Measurements from ENCODE around the gene MBD4. TPM values are rescaled to one million over a fixed set of nuclear protein-coding genes. Genes with fewer than 3 reads are reported as not detected.

The MBD4 gene
- total and polyA plus RNA-seq, 7 experiments from 2014 or later = 37.9 to 56.6 (median 46.9) TPM

GRCh38 chr3:129403450-129403849 is 36.3 kb downstream of the MBD4 start:
- Mint-ChIP-seq H3K27me3 (no peaks in the 10 kb centered on the region), H3K27ac (no peak overlapping the region), H3K4me3 (no peak overlapping the region), H3K9me3 (peaks cover 0 to 1% (median 0%) of the 10 kb centered on the region in 11 donors), H3K4me1 (peaks cover 6 to 13% (median 9%) of the 10 kb centered on the region in 7 donors), H3K36me3 (no peaks in the 10 kb centered on the region)
- H3K9me3 ChIP-seq (ENCODE audit: control insufficient read depth in 2 of 3, low read length in 3 of 3) = no peaks in the 10 kb centered on the region
- intact Hi-C loops (cut with micrococcal nuclease) = no loop called here
- H3K4me1 ChIP-seq (ENCODE audit: control insufficient read depth in 2 of 2, insufficient read depth in 2 of 2, low read length in 2 of 2) = peaks cover 3% of the 10 kb centered on the region in 2 donors
- ATAC-seq (no peak), DNase-seq (no peak)
- H3K27me3 ChIP-seq (ENCODE audit: control insufficient read depth in 2 of 2, insufficient read depth in 2 of 2, low read length in 2 of 2) = no peaks in the 10 kb centered on the region
- H3K4me3 ChIP-seq (ENCODE audit: low read length) = no peak overlapping the region
- CTCF ChIA-PET = interaction anchor here (0.6 to 1.4 kb wide), 2 partner anchors 20 to 431 kb away, joined by 3 read pairs; no protein-coding TSS in a partner anchor
- no peak overlapping the region for H3K27ac ChIP-seq (ENCODE audit: low read depth, low read length)
- peaks cover 0 to 4% (median 0%) of the 10 kb centered on the region in 3 experiments for H3K36me3 ChIP-seq (ENCODE audit: control insufficient read depth in 2 of 3, insufficient read depth in 3 of 3, low read length in 3 of 3)
- POLR2A ChIA-PET = interaction anchor here (2.0 kb wide), 1 partner anchor 36 kb away, joined by 5 read pairs; the partner anchor contains the start of genes IFT122 and MBD4

DNA sequence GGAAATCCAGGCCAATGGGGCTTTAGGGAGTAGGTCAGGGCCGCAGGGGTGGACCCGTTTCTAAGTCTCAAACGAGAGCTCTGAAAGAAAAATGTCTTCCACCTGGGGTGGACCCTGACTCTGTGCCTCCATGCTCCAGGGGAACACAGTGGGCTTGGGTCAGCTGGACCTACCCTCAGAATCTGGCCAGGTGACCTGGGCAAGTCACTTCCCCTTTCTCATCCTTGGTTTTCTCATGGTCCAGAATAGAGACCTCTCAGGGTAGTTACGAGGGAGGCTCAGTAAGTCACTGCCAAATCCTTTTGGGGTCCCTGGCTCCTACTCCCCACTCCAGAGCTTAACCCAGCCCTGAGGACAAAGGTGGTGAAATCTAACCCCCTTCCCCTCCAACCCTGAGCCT is 37.1 kb downstream of the MBD4 start:
- ChIA-PET POLR2A (interaction anchor here (2.0 kb wide), 1 partner anchor 37 kb away, joined by 5 read pairs; the partner anchor contains the start of genes IFT122 and MBD4), CTCF (interaction anchor here (1.9 kb wide), 1 partner anchor 19 kb away, joined by 5 read pairs; no protein-coding TSS in a partner anchor)
- H3K4me1 Mint-ChIP-seq = peaks cover 12 to 22% (median 16%) of the 10 kb centered on the region in 7 donors
- Histone ChIP-seq H3K9me3 (ENCODE audit: control insufficient read depth in 2 of 3, low read length in 3 of 3) (no peaks in the 10 kb centered on the region), H3K4me1 (ENCODE audit: control insufficient read depth in 2 of 2, insufficient read depth in 2 of 2, low read length in 2 of 2) (peaks cover 10 to 11% of the 10 kb centered on the region in 2 donors), H3K36me3 (ENCODE audit: control insufficient read depth in 2 of 3, insufficient read depth in 3 of 3, low read length in 3 of 3) (peaks cover 0 to 4% (median 0%) of the 10 kb centered on the region in 3 experiments), H3K4me3 (ENCODE audit: low read length) (no peak overlapping the region), H3K27ac (ENCODE audit: low read depth, low read length) (no peak overlapping the region), H3K27me3 (ENCODE audit: control insufficient read depth in 2 of 2, insufficient read depth in 2 of 2, low read length in 2 of 2) (no peaks in the 10 kb centered on the region)
- H3K9me3 Mint-ChIP-seq = no peaks in the 10 kb centered on the region
- H3K27ac Mint-ChIP-seq = peak overlapping the region in 1 of 9 donors; percentile 28
- no peaks in the 10 kb centered on the region for H3K36me3 Mint-ChIP-seq
- intact Hi-C loops (cut with micrococcal nuclease) = no loop called here
- no peaks in the 10 kb centered on the region for H3K27me3 Mint-ChIP-seq
- DNase-seq (no peak), ATAC-seq (no peak)
- H3K4me3 Mint-ChIP-seq = peak overlapping the region in 1 of 10 donors; percentile 6

DNA sequence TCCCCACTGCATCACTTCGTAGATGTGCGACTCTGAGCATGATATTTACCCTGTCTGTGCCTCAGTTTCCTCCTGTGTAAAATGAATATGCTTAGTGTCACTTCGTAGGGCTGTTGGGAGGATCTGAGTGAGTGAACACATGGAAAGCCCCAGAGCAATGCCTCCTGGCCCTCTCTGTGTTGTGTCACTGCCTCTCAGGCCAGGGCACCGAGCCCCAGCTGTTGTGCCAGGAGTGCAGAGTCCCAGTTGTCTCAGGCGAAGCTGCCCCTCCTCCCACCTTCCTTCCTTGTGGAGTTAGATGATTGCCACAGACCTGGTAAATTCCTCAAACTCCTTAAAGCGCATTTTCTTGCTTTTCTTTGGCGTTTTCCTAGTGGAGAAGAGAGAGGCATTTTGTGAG is 37.5 kb downstream of the MBD4 start:
- Histone ChIP-seq H3K4me3 (ENCODE audit: low read length) (no peak overlapping the region), H3K27ac (ENCODE audit: low read depth, low read length) (no peak overlapping the region), H3K4me1 (ENCODE audit: control insufficient read depth in 2 of 2, insufficient read depth in 2 of 2, low read length in 2 of 2) (peaks cover 10 to 13% of the 10 kb centered on the region in 2 donors), H3K36me3 (ENCODE audit: control insufficient read depth in 2 of 3, insufficient read depth in 3 of 3, low read length in 3 of 3) (peaks cover 0 to 4% (median 0%) of the 10 kb centered on the region in 3 experiments), H3K9me3 (ENCODE audit: control insufficient read depth in 2 of 3, low read length in 3 of 3) (no peaks in the 10 kb centered on the region), H3K27me3 (ENCODE audit: control insufficient read depth in 2 of 2, insufficient read depth in 2 of 2, low read length in 2 of 2) (no peaks in the 10 kb centered on the region)
- intact Hi-C loops (cut with micrococcal nuclease) = no loop called here
- Mint-ChIP-seq H3K27me3 (no peaks in the 10 kb centered on the region), H3K36me3 (no peaks in the 10 kb centered on the region), H3K4me1 (peaks cover 16 to 26% (median 20%) of the 10 kb centered on the region in 7 donors), H3K9me3 (no peaks in the 10 kb centered on the region), H3K4me3 (no peak overlapping the region), H3K27ac (no peak overlapping the region)
- DNase-seq (no peak), ATAC-seq (no peak)
- ChIA-PET POLR2A (interaction anchor here (1.2 kb wide), 1 partner anchor 27 kb away, joined by 4 read pairs; no protein-coding TSS in a partner anchor), CTCF (interaction anchor here (1.9 kb wide), 1 partner anchor 19 kb away, joined by 5 read pairs; no protein-coding TSS in a partner anchor)

- Mint-ChIP-seq H3K9me3 (no peaks in the 10 kb centered on the region), H3K27me3 (no peaks in the 10 kb centered on the region), H3K36me3 (peaks cover 0 to 5% (median 4%) of the 10 kb centered on the region in 5 donors), H3K27ac (peak overlapping the region in 8 of 9 donors; percentile 94 to 100 (median 98)), H3K4me3 (peak overlapping the region; percentile 89 to 100 (median 97)), H3K4me1 (peaks cover 19 to 47% (median 35%) of the 10 kb centered on the region in 7 donors)
- intact Hi-C loops (cut with micrococcal nuclease) = loop anchor here (1.0 to 5.0 kb wide), 12 partner anchors 28 to 783 kb away; partner anchors contain the start of genes EFCAB12 (in 2 of the 2), HMCES (in 2 of the 2), IFT122 (in 2 of the 2) and ACAD9 (in 1 of the 2)
- H3K9me3 ChIP-seq (ENCODE audit: control insufficient read depth in 2 of 3, low read length in 3 of 3) = no peaks in the 10 kb centered on the region
- ChIA-PET POLR2A (interaction anchor here (0.7 to 1.4 kb wide), 3 partner anchors 30 to 44 kb away, joined by 3 to 6 read pairs (median 4); partner anchors contain the start of gene IFT122), CTCF (interaction anchor here (0.6 to 1.8 kb wide), 7 partner anchors 8 to 209 kb away, joined by 3 to 8 read pairs (median 4); partner anchors contain the start of genes IFT122 and MBD4)
- peak overlapping the region; percentile 88 for H3K27ac ChIP-seq (ENCODE audit: low read depth, low read length)
- H3K27me3 ChIP-seq (ENCODE audit: control insufficient read depth in 2 of 2, insufficient read depth in 2 of 2, low read length in 2 of 2) = no peaks in the 10 kb centered on the region
- H3K36me3 ChIP-seq (ENCODE audit: control insufficient read depth in 2 of 3, insufficient read depth in 3 of 3, low read length in 3 of 3) = peaks cover 0 to 24% (median 0%) of the 10 kb centered on the region in 3 experiments
- H3K4me3 ChIP-seq (ENCODE audit: low read length) = peak overlapping the region; percentile 70
- DNase-seq = no peak
- peaks cover 10 to 13% of the 10 kb centered on the region in 2 donors for H3K4me1 ChIP-seq (ENCODE audit: control insufficient read depth in 2 of 2, insufficient read depth in 2 of 2, low read length in 2 of 2)
- no peak for ATAC-seq
Measured at GRCh38 chr3:129399895-129400357, 39.8 kb downstream of the MBD4 start.

DNA sequence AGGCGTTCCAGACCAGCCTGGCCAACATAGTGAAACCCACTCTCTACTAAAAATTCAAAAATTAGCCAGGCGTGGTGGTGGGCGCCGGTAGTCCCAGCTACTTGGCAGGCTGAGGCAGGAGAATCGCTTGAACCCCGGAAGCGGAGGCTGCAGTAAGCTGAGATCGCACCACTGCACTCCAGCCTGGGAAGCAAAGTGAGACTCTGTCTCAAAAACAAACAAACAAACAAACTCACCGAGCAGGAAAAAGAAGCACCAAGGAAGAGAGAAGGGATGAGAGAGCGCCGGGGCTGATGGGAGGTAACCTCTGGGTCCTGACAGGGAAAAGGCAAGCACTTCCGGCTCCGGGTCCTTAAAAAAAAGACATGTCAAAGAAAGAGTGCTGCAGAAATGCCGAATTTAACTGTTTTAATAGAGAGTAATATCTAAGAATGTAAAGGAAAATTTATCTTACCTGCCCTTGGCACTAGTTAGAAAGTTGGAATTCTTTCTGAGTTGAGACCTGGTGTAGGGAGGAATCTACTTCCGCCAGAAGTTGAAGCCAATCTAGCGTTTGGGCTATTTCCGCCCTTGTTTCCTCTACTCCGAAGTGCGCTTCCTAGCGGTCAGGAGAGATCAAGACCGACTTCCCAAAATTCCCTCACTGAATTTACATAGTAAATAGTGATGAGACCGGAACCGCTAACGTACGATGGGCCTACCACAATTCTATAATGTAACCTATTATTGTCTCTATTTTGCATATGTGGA is 40.4 kb downstream of the MBD4 start:
- Histone ChIP-seq H3K4me3 (ENCODE audit: low read length) (peak overlapping the region; percentile 70), H3K27me3 (ENCODE audit: control insufficient read depth in 2 of 2, insufficient read depth in 2 of 2, low read length in 2 of 2) (no peaks in the 10 kb centered on the region), H3K4me1 (ENCODE audit: control insufficient read depth in 2 of 2, insufficient read depth in 2 of 2, low read length in 2 of 2) (peaks cover 10 to 13% of the 10 kb centered on the region in 2 donors), H3K36me3 (ENCODE audit: control insufficient read depth in 2 of 3, insufficient read depth in 3 of 3, low read length in 3 of 3) (peaks cover 0 to 30% (median 0%) of the 10 kb centered on the region in 3 experiments), H3K27ac (ENCODE audit: low read depth, low read length) (peak overlapping the region; percentile 88), H3K9me3 (ENCODE audit: control insufficient read depth in 2 of 3, low read length in 3 of 3) (no peaks in the 10 kb centered on the region)
- ChIA-PET CTCF (interaction anchor here (0.6 to 1.8 kb wide), 6 partner anchors 9 to 210 kb away, joined by 4 to 8 read pairs (median 4); partner anchors contain the start of genes IFT122 and MBD4), POLR2A (interaction anchor here (0.5 to 1.9 kb wide), 6 partner anchors 10 to 93 kb away, joined by 3 to 6 read pairs (median 4); partner anchors contain the start of gene IFT122)
- Mint-ChIP-seq H3K9me3 (no peaks in the 10 kb centered on the region), H3K36me3 (peaks cover 0 to 9% (median 4%) of the 10 kb centered on the region in 5 donors), H3K4me3 (peak overlapping the region; percentile 89 to 100 (median 97)), H3K4me1 (peaks cover 23 to 47% (median 37%) of the 10 kb centered on the region in 7 donors), H3K27me3 (no peaks in the 10 kb centered on the region), H3K27ac (peak overlapping the region; percentile 94 to 100 (median 98))
- intact Hi-C loops (cut with micrococcal nuclease) = loop anchor here (1.0 to 5.0 kb wide), 12 partner anchors 29 to 782 kb away; partner anchors contain the start of genes EFCAB12 (in 2 of the 2), HMCES (in 2 of the 2), IFT122 (in 2 of the 2) and ACAD9 (in 1 of the 2)
- DNase-seq (peak; percentile 34 to 89 (median 81)), ATAC-seq (peak; percentile 91)

- POLR2A ChIA-PET = interaction anchor here (0.9 to 1.9 kb wide), 3 partner anchors 10 to 83 kb away, joined by 3 to 5 read pairs (median 4); partner anchors contain the start of gene IFT122
- peaks cover 23 to 47% (median 37%) of the 10 kb centered on the region in 7 donors for H3K4me1 Mint-ChIP-seq
Measured at GRCh38 chr3:129398803-129399144, 41.0 kb downstream of the MBD4 start.

More at GRCh38 chr3:129398803-129399144, 41.0 kb downstream of the MBD4 start:
- intact Hi-C loops (cut with micrococcal nuclease) = loop anchor here (1.0 to 5.0 kb wide), 12 partner anchors 30 to 781 kb away; partner anchors contain the start of genes EFCAB12 (in 2 of the 2), HMCES (in 2 of the 2), IFT122 (in 2 of the 2) and ACAD9 (in 1 of the 2)
- no peaks in the 10 kb centered on the region for H3K27me3 ChIP-seq (ENCODE audit: control insufficient read depth in 2 of 2, insufficient read depth in 2 of 2, low read length in 2 of 2)
- Mint-ChIP-seq H3K27ac (peak overlapping the region; percentile 94 to 100 (median 98)), H3K36me3 (peaks cover 0 to 9% (median 4%) of the 10 kb centered on the region in 5 donors), H3K27me3 (no peaks in the 10 kb centered on the region), H3K9me3 (no peaks in the 10 kb centered on the region), H3K4me3 (peak overlapping the region; percentile 89 to 100 (median 97))
- CTCF ChIA-PET = interaction anchor here (1.1 kb wide), 1 partner anchor 10 kb away, joined by 4 read pairs; no protein-coding TSS in a partner anchor
- peaks cover 0 to 36% (median 0%) of the 10 kb centered on the region in 3 experiments for H3K36me3 ChIP-seq (ENCODE audit: control insufficient read depth in 2 of 3, insufficient read depth in 3 of 3, low read length in 3 of 3)
- H3K4me1 ChIP-seq (ENCODE audit: control insufficient read depth in 2 of 2, insufficient read depth in 2 of 2, low read length in 2 of 2) = peaks cover 10 to 13% of the 10 kb centered on the region in 2 donors
- peak; percentile 37 for ATAC-seq
- peak overlapping the region; percentile 70 for H3K4me3 ChIP-seq (ENCODE audit: low read length)
- peak overlapping the region; percentile 88 for H3K27ac ChIP-seq (ENCODE audit: low read depth, low read length)
- peak in 1 of 9 donors; percentile 4 for DNase-seq
- no peaks in the 10 kb centered on the region for H3K9me3 ChIP-seq (ENCODE audit: control insufficient read depth in 2 of 3, low read length in 3 of 3)

All from naive thymus-derived CD4-positive, alpha-beta T cell (primary cell).